HG03196 (cell line): ENCODE data around the gene PARP2.
A peak's percentile ranks its signal among the peaks of the same experiment; 100 is the strongest.
"Not testable (repeated sequence)": the region's sequence is repeated elsewhere in the genome, so short reads cannot be mapped to it uniquely, and the experiment has no call there.

ENCODE experiments used
- ATAC-seq: cut with Tn5 transposase; IDR thresholded peaks from one replicate; pipeline ENCODE4 v1.9.1; 2021; ENCODE audit not compliant: unreplicated experiment

PARP2 gene, protein sequence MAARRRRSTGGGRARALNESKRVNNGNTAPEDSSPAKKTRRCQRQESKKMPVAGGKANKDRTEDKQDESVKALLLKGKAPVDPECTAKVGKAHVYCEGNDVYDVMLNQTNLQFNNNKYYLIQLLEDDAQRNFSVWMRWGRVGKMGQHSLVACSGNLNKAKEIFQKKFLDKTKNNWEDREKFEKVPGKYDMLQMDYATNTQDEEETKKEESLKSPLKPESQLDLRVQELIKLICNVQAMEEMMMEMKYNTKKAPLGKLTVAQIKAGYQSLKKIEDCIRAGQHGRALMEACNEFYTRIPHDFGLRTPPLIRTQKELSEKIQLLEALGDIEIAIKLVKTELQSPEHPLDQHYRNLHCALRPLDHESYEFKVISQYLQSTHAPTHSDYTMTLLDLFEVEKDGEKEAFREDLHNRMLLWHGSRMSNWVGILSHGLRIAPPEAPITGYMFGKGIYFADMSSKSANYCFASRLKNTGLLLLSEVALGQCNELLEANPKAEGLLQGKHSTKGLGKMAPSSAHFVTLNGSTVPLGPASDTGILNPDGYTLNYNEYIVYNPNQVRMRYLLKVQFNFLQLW

GRCh38 chr14:20343092-20343861, at the start of gene PARP2:
TSS of gene PARP2 (plus strand) at chr14:20343635. CDS start at chr14:20343642, 7 bp downstream.
- peak; percentile 93 for ATAC-seq

DNA sequence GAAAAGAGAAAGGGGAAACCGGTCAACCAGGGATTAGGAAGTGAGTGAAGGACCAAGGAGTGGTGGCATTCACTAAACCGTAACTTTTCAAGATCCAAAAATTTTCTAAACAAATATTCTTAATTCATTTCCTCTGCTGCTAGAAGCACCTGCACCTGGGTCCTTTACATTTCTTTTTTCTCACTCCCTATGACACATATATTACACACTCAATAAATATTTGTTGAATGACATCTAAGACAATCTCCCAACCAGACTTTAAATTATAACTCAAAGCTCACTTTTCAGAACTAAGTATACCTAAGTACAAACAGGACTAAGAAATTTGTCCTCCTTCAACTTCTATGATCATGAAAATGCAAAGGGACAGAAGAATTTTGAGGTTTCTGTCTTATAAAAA, 48.8 kb upstream of the PARP2 start:
- ATAC-seq: no peak

DNA sequence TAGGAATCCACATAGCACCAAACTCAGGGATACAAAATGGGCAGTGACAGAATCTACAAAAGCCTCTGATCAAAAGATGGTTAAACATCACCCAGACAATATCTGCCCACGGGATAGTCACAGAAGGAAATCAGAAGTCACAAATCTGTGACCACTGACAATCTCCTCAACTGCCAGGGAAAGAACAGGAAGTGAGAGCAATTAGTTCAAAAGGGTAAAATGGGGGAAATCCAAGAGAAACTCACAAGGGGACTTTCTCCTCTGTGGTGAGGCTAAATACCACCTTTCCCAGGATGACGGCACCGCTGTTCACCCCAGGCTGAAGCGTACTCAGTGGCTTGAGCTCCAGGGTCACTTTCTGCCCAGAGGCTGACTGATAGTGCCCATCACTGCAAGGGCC, 48.4 kb upstream of the PARP2 start:
- ATAC-seq: peak; percentile 87

DNA sequence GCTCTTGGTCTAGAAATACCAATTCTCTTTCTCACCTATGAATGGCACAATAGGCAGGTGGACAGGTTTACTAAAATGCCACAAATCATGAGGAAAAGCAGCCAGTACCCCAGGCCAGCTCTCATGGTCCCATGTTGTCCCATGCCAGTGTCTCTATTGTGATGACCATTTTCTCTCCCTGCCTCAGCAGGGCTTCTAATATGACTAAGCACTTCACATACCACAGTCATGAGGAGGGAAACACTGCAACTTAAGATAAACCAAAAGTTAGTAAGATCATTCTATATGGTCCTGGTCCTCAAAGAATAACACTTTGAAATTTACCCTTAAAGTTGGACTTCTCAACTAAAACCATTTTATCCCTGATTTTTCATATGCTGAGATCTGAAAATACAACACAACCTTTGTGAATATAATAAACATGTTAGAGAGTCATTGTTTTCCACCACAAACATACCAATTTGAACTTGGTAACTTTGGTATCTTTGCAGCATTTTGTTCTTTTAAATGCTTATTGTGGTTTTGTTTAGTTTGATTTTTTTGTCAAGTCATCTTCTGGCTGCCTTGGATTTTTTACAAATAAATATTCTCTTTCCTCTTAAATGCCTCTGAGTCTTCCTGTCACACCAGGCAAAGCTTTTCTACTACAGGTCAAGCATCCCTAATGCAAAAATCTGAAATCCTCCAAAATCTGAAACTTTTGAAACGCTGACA, 41.2 kb upstream of the PARP2 start:
- no peak for ATAC-seq

DNA sequence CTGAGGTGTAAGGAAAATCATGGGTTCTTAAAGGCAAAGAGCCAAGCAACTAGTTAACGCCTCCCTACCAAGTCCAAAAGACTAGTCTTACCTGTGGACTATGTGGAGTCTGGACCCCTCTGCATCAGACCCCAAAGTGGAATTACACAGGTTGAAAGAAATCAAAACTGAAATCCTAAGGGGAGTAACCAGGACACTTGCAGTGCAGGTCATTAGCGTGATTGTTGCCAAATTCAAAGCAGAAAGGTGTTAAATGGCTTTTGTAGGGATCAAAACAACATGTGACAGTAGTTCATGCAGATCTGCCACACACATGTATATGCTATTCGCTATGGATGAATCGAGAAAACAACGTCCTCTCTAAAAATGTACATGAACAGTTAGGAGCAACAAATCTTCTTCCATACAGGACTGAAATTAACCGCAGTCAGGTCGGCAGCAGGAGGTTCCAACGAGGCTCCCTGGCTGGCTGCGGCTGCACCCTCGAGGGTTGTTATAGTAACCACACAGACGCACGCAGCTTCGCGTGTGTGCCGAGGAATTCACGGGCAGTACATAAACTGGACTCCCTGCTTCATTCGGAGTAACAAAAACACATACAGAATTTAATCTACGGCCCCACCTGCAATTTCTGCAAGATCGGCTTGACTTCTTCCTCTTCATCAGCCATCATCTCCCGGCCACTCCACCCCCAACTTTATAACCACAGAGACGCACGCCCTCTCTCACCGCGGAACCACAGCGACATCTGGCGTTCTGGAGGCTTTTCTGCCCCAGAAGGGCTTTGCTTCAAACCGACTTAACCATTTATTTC, 38.0 kb upstream of the PARP2 start, which contains the start of gene TTC5:
TTC5 (minus strand) TSS at position 687 of the 814 bp plus-strand sequence; CDS start at position 673, 14 bp downstream.
- peak; percentile 88 for ATAC-seq

- ATAC-seq: no peak
Observed at GRCh38 chr14:20306079-20306423, 37.4 kb upstream of the PARP2 start.

GRCh38 chr14:20314026-20314425, 29.4 kb upstream of the PARP2 start:
- no peak for ATAC-seq

DNA sequence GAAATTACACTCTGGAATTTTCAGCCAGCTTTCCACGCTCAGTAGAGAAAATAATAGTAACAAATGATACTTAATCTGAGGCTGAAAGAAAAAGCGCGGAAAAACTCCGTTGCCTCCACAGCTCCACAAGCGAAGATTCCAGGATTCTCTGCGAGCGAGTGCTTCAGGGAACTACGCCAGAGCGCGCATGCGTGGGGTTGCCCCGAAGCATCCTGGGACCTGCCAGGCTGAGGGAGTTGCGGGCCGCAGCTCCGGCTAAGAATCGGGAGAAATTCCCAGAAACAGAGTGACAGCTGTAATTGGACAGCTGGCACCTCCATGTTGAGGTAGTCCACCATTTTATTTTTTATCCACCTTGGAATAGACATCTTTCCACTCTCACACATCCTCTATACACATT, 25.7 kb upstream of the PARP2 start:
- ATAC-seq: no peak

- ATAC-seq: no peak
Observed at GRCh38 chr14:20327005-20327869, 16.2 kb upstream of the PARP2 start.

- ATAC-seq: no peak
Observed at GRCh38 chr14:20328705-20329104, 14.7 kb upstream of the PARP2 start.

- no peak for ATAC-seq
Observed at GRCh38 chr14:20329355-20329754, 14.1 kb upstream of the PARP2 start.

DNA sequence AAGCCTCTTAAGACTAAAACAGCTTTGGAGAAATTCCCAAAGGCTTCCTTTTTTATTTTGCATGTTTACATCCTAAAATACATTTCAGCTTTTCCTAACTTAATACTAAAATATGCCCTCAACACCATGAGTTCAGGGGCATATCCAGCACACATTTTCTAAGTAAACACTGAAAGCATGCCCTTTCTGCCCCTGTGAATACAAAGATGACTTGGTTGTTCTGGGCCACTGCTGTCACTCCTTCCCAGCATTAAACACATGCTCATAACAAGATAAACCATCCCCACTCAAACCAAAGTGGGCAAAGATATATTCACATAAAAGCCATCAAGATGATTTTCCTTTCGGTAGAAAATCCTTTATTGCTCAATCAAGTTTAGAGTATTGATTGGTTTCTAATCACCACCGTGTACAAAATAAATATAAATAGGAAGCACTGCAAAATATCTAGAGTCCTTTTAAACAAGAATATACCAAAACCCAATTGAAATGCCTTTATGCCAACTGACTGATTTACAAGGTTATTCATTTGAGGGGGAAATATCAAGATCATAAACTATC, 12.3 kb upstream of the PARP2 start:
- ATAC-seq: no peak

DNA sequence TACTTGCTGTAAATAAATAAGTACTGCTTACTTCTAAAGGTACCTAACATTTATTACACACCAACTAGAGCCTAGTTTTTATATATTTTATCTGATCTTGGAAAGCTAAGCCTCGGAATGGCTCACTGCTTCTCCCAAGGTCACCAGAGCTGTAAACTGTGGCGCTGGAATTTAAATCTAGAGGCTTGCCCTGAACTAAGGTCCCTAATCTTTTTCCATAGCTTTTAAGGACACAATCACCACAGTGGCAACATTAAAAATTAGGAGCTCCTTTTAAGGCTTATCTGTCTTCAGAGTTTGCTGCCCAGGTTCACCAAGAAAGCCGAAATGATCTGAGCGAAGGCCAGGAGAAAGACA, 11.0 kb upstream of the PARP2 start:
- no peak for ATAC-seq

GRCh38 chr14:20332788-20333493, 10.5 kb upstream of the PARP2 start, which contains the start of gene CCNB1IP1:
TSS of gene CCNB1IP1 (minus strand) at chr14:20333279. CDS start at chr14:20316523, 16,756 bp downstream.
- peak; percentile 98 for ATAC-seq

DNA sequence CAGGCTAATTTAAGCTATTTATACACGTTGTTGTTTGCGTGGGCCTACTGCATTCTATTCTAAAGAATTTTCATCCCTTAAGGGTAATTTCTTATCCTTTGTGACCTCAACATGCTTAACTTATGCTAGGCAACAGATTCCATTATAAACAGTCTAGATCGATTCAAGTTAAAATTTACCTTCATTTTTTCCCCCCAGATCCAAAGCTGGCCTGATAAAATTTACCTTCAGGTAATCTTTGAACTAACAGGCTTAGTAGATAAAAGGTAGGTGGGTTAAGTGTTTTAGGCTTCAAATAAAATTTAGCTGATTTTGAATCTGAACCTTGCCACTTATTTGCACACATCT, 10.0 kb upstream of the PARP2 start:
- ATAC-seq: no peak

DNA sequence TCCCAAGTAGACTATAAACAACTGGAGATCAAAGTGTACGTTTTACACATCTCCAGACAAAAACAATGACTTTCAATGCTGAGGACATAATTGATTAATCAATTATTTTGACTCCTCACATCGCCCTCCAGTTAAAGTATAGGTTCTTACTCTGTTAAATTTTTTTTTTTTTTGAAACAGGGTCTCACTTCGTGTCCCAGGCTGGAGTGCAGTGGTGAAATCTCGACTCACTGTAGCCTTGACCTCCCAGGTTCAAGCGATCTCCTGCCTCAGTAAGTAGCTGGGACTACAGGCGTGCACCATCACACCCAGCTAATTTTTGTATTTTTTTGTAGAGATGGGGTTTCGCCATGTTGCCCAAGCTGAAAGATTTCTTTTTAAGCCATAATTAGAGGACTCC, 9.4 kb upstream of the PARP2 start:
- no peak for ATAC-seq

GRCh38 chr14:20341032-20341431, 2.4 kb upstream of the PARP2 start:
- not testable (repeated sequence) for ATAC-seq

DNA sequence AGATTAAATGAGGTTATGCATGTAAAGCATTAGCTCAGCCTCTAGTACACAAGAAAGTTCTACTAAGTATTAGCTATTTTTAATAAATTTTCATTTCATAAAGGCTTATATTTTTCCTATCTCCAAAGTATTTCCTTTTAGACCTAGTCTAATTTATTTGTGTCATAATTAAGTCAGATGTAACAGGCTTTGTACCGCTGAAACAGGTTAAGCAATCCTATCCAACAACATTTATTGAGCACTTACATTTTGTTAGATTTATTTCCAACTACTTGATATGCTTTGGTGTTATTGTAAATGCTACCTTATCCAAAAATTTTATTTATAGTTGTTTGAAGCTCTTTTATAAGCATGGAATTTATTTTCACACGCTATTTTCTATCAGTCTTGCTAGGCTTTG, 1.8 kb upstream of the PARP2 start:
- ATAC-seq: no peak

- no peak for ATAC-seq
Observed at GRCh38 chr14:20343862-20344220, 406 bp downstream of the PARP2 start.
